CD14-positive monocyte (primary cell): ENCODE measurements around the gene LDLRAD4. TPM values are rescaled to one million over a fixed set of nuclear protein-coding genes. Genes with fewer than 3 reads are reported as not detected.
A peak's percentile ranks its signal among the peaks of the same experiment; 100 is the strongest.

Experiments
- DNase-seq, 3 donors: peaks; one replicate each; pipeline ENCODE4 v3.0.0-alpha.2; 2011 to 2022
- H2AFZ ChIP-seq: 2 replicates; pipeline ENCODE4 v1.6.0; 2012; ENCODE audit warnings: mild to moderate bottlenecking, low read depth, low read length, inconsistent platforms; ENCODE audit not compliant: insufficient read depth, poor library complexity, severe bottlenecking
- H3K27ac ChIP-seq, 2 donors: 1 replicate in 1 of 2; 2 replicates in 1 of 2; pipeline ENCODE4 v1.5.1; 2012 to 2013; ENCODE audit warnings: low read length in 2 of 2, control low read depth in 1 of 2, inconsistent platforms in 1 of 2, low read depth in 1 of 2, mild to moderate bottlenecking in 1 of 2
- H3K27me3 ChIP-seq, 2 donors: one replicate each; pipeline versions ENCODE4 v1.6.0 to v1.6.1; 2011 to 2013; ENCODE audit warnings: low read length in 2 of 2; ENCODE audit not compliant: control insufficient read depth in 2 of 2, insufficient read depth in 2 of 2
- H3K36me3 ChIP-seq, 2 donors: replicated peaks in 1 of 2; 1 replicate in 1 of 2; 2 replicates in 1 of 2; pipeline versions ENCODE4 v1.5.1 to v1.6.1; 2012 to 2013; ENCODE audit warnings: low read length in 2 of 2, control low read depth in 1 of 2, inconsistent platforms in 1 of 2, mild to moderate bottlenecking in 1 of 2; ENCODE audit not compliant: insufficient read depth in 2 of 2, control insufficient read depth in 1 of 2
- H3K4me1 ChIP-seq, 2 donors: 1 replicate in 1 of 2; 2 replicates in 1 of 2; pipeline versions ENCODE4 v1.5.1 to v1.6.1; 2012 to 2013; ENCODE audit warnings: low read length in 2 of 2, control low read depth in 1 of 2, inconsistent platforms in 1 of 2, mild to moderate bottlenecking in 1 of 2, moderate library complexity in 1 of 2; ENCODE audit not compliant: insufficient read depth in 2 of 2, control insufficient read depth in 1 of 2
- H3K4me2 ChIP-seq: replicated peaks from 2 replicates; pipeline ENCODE3; 2012; ENCODE audit warnings: low read length, moderate library complexity, mild to moderate bottlenecking; ENCODE audit not compliant: poor library complexity, severe bottlenecking; ENCODE audit errors: extremely low read depth
- H3K4me3 ChIP-seq, 3 experiments: fragments of 200-600 bp in 1 of 3; sonication (generic) in 1 of 3; replicated peaks in 1 of 3; 1 replicate in 2 of 3; 2 replicates in 1 of 3; pipeline ENCODE4 v1.5.1; 2011 to 2013; ENCODE audit warnings: low read length in 3 of 3, mild to moderate bottlenecking in 3 of 3, control low read depth in 2 of 3, low read depth in 2 of 3, inconsistent platforms in 1 of 3, moderate library complexity in 1 of 3
- H3K79me2 ChIP-seq: 2 replicates; pipeline ENCODE4 v1.6.0; 2012; ENCODE audit warnings: mild to moderate bottlenecking, control low read depth, inconsistent platforms, low read length, moderate library complexity; ENCODE audit not compliant: insufficient read depth
- H3K9ac ChIP-seq: 2 replicates; pipeline ENCODE4 v1.6.0; 2017; ENCODE audit warnings: low read length, mild to moderate bottlenecking; ENCODE audit not compliant: insufficient read depth, poor library complexity, severe bottlenecking
- H3K9me3 ChIP-seq, 2 donors: replicated peaks in 1 of 2; 1 replicate in 1 of 2; 2 replicates in 1 of 2; pipeline versions ENCODE4 v1.5.1 to v1.6.1; 2012 to 2013; ENCODE audit warnings: low read length in 2 of 2, control low read depth in 1 of 2; ENCODE audit not compliant: control insufficient read depth in 1 of 2, insufficient read depth in 1 of 2
- H4K20me1 ChIP-seq: 2 replicates; pipeline ENCODE4 v1.6.0; 2012; ENCODE audit warnings: mild to moderate bottlenecking, low read length, control low read depth, moderate library complexity; ENCODE audit not compliant: insufficient read depth
- H3K27ac Mint-ChIP-seq, 7 donors: one replicate each; pipeline ENCODE4 v1.8.0; 2020; ENCODE audit warnings: mild to moderate bottlenecking in 7 of 7, mixed read lengths in 7 of 7, moderate library complexity in 6 of 7, inconsistent platforms in 2 of 7
- H3K27me3 Mint-ChIP-seq, 3 donors: one replicate each; pipeline ENCODE4 v1.8.0; 2021 to 2022; ENCODE audit warnings: low read depth in 3 of 3, mild to moderate bottlenecking in 3 of 3, mixed read lengths in 3 of 3, moderate library complexity in 3 of 3, inconsistent platforms in 1 of 3
- H3K36me3 Mint-ChIP-seq, 2 donors: one replicate each; pipeline ENCODE4 v1.8.0; 2020; ENCODE audit warnings: mixed read lengths in 2 of 2, inconsistent platforms in 1 of 2, mild to moderate bottlenecking in 1 of 2
- H3K4me1 Mint-ChIP-seq: one replicate; pipeline ENCODE4 v1.8.0; 2020; ENCODE audit warnings: mild to moderate bottlenecking, mixed read lengths
- H3K4me3 Mint-ChIP-seq, 2 donors: one replicate each; pipeline ENCODE4 v1.8.0; 2020; ENCODE audit warnings: mild to moderate bottlenecking in 2 of 2, mixed read lengths in 2 of 2, moderate library complexity in 1 of 2
- H3K9me3 Mint-ChIP-seq, 7 donors: one replicate each; pipeline ENCODE4 v1.8.0; 2020 to 2022; ENCODE audit warnings: mixed read lengths in 7 of 7, mild to moderate bottlenecking in 6 of 7, moderate library complexity in 6 of 7, inconsistent platforms in 2 of 7
- CTCF ChIP-seq: fragments of 200-600 bp; IDR thresholded peaks from one replicate; pipeline ENCODE4 v1.8.0; 2022; ENCODE audit warnings: antibody characterized with exemption, mild to moderate bottlenecking
- WGBS: methylation state at CpG from one replicate; pipeline ENCODE4 v1.1.5; 2013; ENCODE audit warnings: missing lambda C conversion rate; ENCODE audit not compliant: insufficient coverage; 5-methylcytosine and 5-hydroxymethylcytosine counted together
- intact Hi-C, 2 donors: fragments of 100-400 bp; cut with micrococcal nuclease; formaldehyde crosslinking; loops; one replicate each; pipeline versions ENCODE4 v1.15.0 to v1.15.1; 2023
- polyA plus RNA-seq, 3 donors: library from polyadenylated mRNA; depleted of rRNA in 1 of 3; unstranded in 2 of 3; stranded (reverse) in 1 of 3; fragments of 300-500 nt in 2 of 3; fragments of >200 nt in 1 of 3; fragmentation: Illumina TruSeq in 2 of 3; gene quantifications; 1 replicate in 2 of 3; 2 replicates in 1 of 3; pipeline ENCODE4 v1.2.3, GENCODE V29; 2012 to 2021

Gene LDLRAD4
- polyA plus RNA-seq, 3 donors, result 13.5 to 15.4 (median 13.8) TPM

DNA sequence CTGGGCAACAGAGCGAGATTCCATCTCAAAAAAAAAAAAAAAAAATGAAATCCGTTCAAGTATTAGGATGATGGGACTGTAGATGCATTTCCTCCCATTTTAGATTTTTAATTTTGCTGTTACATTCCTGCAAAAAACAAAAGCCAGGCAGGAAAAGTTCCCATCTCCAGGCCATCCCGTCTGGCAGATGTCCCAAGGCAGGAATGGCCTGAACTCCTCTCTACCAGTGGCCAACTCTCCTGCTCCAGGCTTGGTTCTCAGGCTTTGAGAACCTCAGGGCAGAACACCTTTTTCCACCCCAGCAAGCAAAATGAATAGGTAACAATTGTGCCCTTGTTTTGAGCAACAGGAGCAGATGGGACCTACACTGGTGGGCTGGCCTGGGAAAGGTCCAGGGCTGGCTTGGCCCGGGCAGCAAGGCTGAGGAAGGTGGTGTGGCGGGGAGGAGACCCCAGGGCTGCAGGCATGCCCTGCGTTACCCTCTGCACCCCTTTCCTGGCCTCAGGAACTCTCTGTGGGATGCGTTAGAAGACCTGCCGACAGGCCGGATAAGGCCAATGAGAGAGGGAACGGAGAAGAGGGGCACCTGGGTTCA is 421.8 kb downstream of the LDLRAD4 start:
- H3K27ac Mint-ChIP-seq, result no peak overlapping the region
- Histone ChIP-seq H4K20me1 (peaks cover 16% of the 10 kb centered on the region), H3K4me1 (peaks cover 9 to 15% of the 10 kb centered on the region in 2 donors), H3K4me2 (no peak overlapping the region), H3K36me3 (peaks cover 5 to 9% of the 10 kb centered on the region in 2 donors), H2AFZ (no peak overlapping the region), H3K4me3 (no peak overlapping the region), H3K27me3 (peaks cover 2 to 17% of the 10 kb centered on the region in 2 donors), H3K79me2 (no peaks in the 10 kb centered on the region), H3K9me3 (peaks cover 0 to 3% of the 10 kb centered on the region in 2 donors), H3K9ac (no peak overlapping the region), H3K27ac (no peak overlapping the region)
- H3K27me3 Mint-ChIP-seq, result peaks cover 27 to 35% (median 31%) of the 10 kb centered on the region in 3 donors
- peaks cover 0 to 8% (median 2%) of the 10 kb centered on the region in 7 donors for H3K9me3 Mint-ChIP-seq
- DNase-seq, result no peak
- peaks cover 16 to 24% of the 10 kb centered on the region in 2 donors for H3K36me3 Mint-ChIP-seq
- 94% methylated on average over 3 of the region's 10 CpGs for WGBS
- intact Hi-C loops, result no loop called here
- peak overlapping the region in 1 of 2 donors; percentile 84 for H3K4me3 Mint-ChIP-seq
- H3K4me1 Mint-ChIP-seq, result peaks cover 13% of the 10 kb centered on the region
- TF ChIP-seq CTCF, result no peak

- no peak overlapping the region for H3K27ac ChIP-seq
- H3K9ac ChIP-seq, result peak overlapping the region; percentile 62
Measured at GRCh38 chr18:13641551-13642439, 423.2 kb downstream of the LDLRAD4 start.

More at GRCh38 chr18:13641551-13642439, 423.2 kb downstream of the LDLRAD4 start:
- peak overlapping the region; percentile 70 for H3K4me2 ChIP-seq
- H3K4me1 ChIP-seq, result peaks cover 9 to 15% of the 10 kb centered on the region in 2 donors
- Mint-ChIP-seq H3K4me1 (peaks cover 13% of the 10 kb centered on the region), H3K27ac (peak overlapping the region in 2 of 7 donors; percentile 61 to 68), H3K4me3 (peak overlapping the region; percentile 57 to 84), H3K36me3 (peaks cover 28 to 32% of the 10 kb centered on the region in 2 donors), H3K27me3 (peaks cover 25 to 35% (median 29%) of the 10 kb centered on the region in 3 donors), H3K9me3 (peaks cover 0 to 8% (median 2%) of the 10 kb centered on the region in 7 donors)
- WGBS, result 10% methylated on average over 83 of the region's 84 CpGs
- peak; percentile 11 for TF ChIP-seq CTCF
- DNase-seq, result peak; percentile 12 to 27 (median 21)
- H3K27me3 ChIP-seq, result peaks cover 2 to 17% of the 10 kb centered on the region in 2 donors
- H3K79me2 ChIP-seq, result no peaks in the 10 kb centered on the region
- H2AFZ ChIP-seq, result peak overlapping the region; percentile 41
- peak overlapping the region in 1 of 3 experiments; percentile 61 for H3K4me3 ChIP-seq
- H3K36me3 ChIP-seq, result peaks cover 8 to 21% of the 10 kb centered on the region in 2 donors
- peaks cover 0 to 3% of the 10 kb centered on the region in 2 donors for H3K9me3 ChIP-seq
- intact Hi-C loops, result no loop called here
- H4K20me1 ChIP-seq, result peaks cover 16% of the 10 kb centered on the region
